Naive thymus-derived CD4-positive, alpha-beta T cell (primary cell): ENCODE results near the gene GRK5. TPM values are rescaled to one million over a fixed set of nuclear protein-coding genes. Genes with fewer than 3 reads are reported as not detected.

ENCODE experiments used
- ATAC-seq: fragments of 150-1000 bp; cut with Tn5 transposase; 2 replicates; pipeline ENCODE4 v1.10.0; 2021; ENCODE audit warnings: mild to moderate bottlenecking, moderate library complexity
- CTCF ChIA-PET: fragments of 350-600 bp; sonication (Branson Sonifier 250); formaldehyde crosslinking; loops from one replicate; lab custom pipeline; 2021; ENCODE audit warnings: antibody characterized with exemption; lab: Charles Lee
- POLR2A ChIA-PET: fragments of 350-600 bp; sonication (Branson Sonifier 250); formaldehyde crosslinking; loops from one replicate; lab custom pipeline; 2021; ENCODE audit warnings: antibody characterized with exemption, inconsistent platforms; lab: Charles Lee
- DNase-seq, 9 donors: peaks; one replicate each; pipeline versions ENCODE4 v3.0.0 to v3.0.0-alpha.2; 2020 to 2022; ENCODE audit warnings: mixed read lengths in 1 of 9
- H3K27ac ChIP-seq: one replicate; pipeline ENCODE4 v1.7.0; 2013; ENCODE audit warnings: mild to moderate bottlenecking, low read depth, low read length, moderate library complexity
- H3K27me3 ChIP-seq, 2 donors: one replicate each; pipeline ENCODE4 v1.7.0; 2013; ENCODE audit warnings: low read length in 2 of 2, mild to moderate bottlenecking in 2 of 2, moderate library complexity in 2 of 2; ENCODE audit not compliant: control insufficient read depth in 2 of 2, insufficient read depth in 2 of 2
- H3K36me3 ChIP-seq, 3 experiments: 1 replicate in 2 of 3; 2 replicates in 1 of 3; pipeline ENCODE4 v1.7.0; 2013; ENCODE audit warnings: low read length in 3 of 3, mild to moderate bottlenecking in 3 of 3, moderate library complexity in 1 of 3; ENCODE audit not compliant: insufficient read depth in 3 of 3, control insufficient read depth in 2 of 3
- H3K4me1 ChIP-seq, 2 donors: one replicate each; pipeline ENCODE4 v1.7.0; 2013; ENCODE audit warnings: low read length in 2 of 2, mild to moderate bottlenecking in 2 of 2, moderate library complexity in 1 of 2; ENCODE audit not compliant: control insufficient read depth in 2 of 2, insufficient read depth in 2 of 2
- H3K4me3 ChIP-seq: 2 replicates; pipeline ENCODE4 v1.7.0; 2013; ENCODE audit warnings: mild to moderate bottlenecking, low read length
- H3K9me3 ChIP-seq, 3 experiments: 1 replicate in 2 of 3; 2 replicates in 1 of 3; pipeline ENCODE4 v1.7.0; 2013; ENCODE audit warnings: low read length in 3 of 3; ENCODE audit not compliant: control insufficient read depth in 2 of 3
- H3K27ac Mint-ChIP-seq, 9 donors: one replicate each; pipeline ENCODE4 v1.8.0; 2020 to 2022; ENCODE audit warnings: mixed read lengths in 9 of 9, mild to moderate bottlenecking in 8 of 9, moderate library complexity in 5 of 9, inconsistent platforms in 2 of 9
- H3K27me3 Mint-ChIP-seq, 5 donors: one replicate each; pipeline ENCODE4 v1.8.0; 2021 to 2022; ENCODE audit warnings: mixed read lengths in 5 of 5, mild to moderate bottlenecking in 1 of 5
- H3K36me3 Mint-ChIP-seq, 5 donors: one replicate each; pipeline ENCODE4 v1.8.0; 2020 to 2022; ENCODE audit warnings: mixed read lengths in 5 of 5, mild to moderate bottlenecking in 3 of 5, inconsistent platforms in 1 of 5
- H3K4me1 Mint-ChIP-seq, 7 donors: one replicate each; pipeline ENCODE4 v1.8.0; 2020 to 2022; ENCODE audit warnings: mixed read lengths in 7 of 7, mild to moderate bottlenecking in 3 of 7, inconsistent platforms in 1 of 7
- H3K4me3 Mint-ChIP-seq, 10 donors: one replicate each; pipeline ENCODE4 v1.8.0; 2020 to 2022; ENCODE audit warnings: mild to moderate bottlenecking in 10 of 10, mixed read lengths in 10 of 10, moderate library complexity in 6 of 10, inconsistent platforms in 2 of 10
- H3K9me3 Mint-ChIP-seq, 11 donors: one replicate each; pipeline ENCODE4 v1.8.0; 2020 to 2022; ENCODE audit warnings: mixed read lengths in 11 of 11, mild to moderate bottlenecking in 4 of 11, inconsistent platforms in 1 of 11, moderate library complexity in 1 of 11
- intact Hi-C, 2 donors: fragments of 100-400 bp; cut with micrococcal nuclease; formaldehyde crosslinking; loops; one replicate each; pipeline ENCODE4 v1.15.1; 2023
- polyA plus RNA-seq, 2 donors: library from polyadenylated mRNA; unstranded; fragments of 300-500 nt; fragmentation: Illumina TruSeq; gene quantifications; one replicate each; pipeline ENCODE4 v1.2.3, GENCODE V29; 2021
- total RNA-seq, 6 experiments: library from RNA in 5 of 6; stranded (reverse) in 5 of 6; gene quantifications; 1 replicate in 5 of 6; 2 replicates in 1 of 6; pipeline ENCODE4 v1.2.3 and lab custom pipeline; 2021 to 2026

Gene GRK5
- total and polyA plus RNA-seq, 7 experiments from 2014 or later = 16.4 to 45.2 (median 30.3) TPM

- ATAC-seq (no peak), DNase-seq (no peak)
- no peak overlapping the region for H3K27ac Mint-ChIP-seq
- no peaks in the 10 kb centered on the region for H3K27me3 Mint-ChIP-seq
- peaks cover 4 to 23% (median 14%) of the 10 kb centered on the region in 7 donors for H3K4me1 Mint-ChIP-seq
- H3K4me3 ChIP-seq = no peak overlapping the region
- no peaks in the 10 kb centered on the region for H3K4me1 ChIP-seq
- ChIA-PET CTCF (no interaction called here), POLR2A (no interaction called here)
- peaks cover 0 to 43% (median 15%) of the 10 kb centered on the region in 11 donors for H3K9me3 Mint-ChIP-seq
- no peak overlapping the region for H3K27ac ChIP-seq
- no peaks in the 10 kb centered on the region for H3K27me3 ChIP-seq
- H3K36me3 Mint-ChIP-seq = peaks cover 11 to 62% (median 38%) of the 10 kb centered on the region in 5 donors
- no peak overlapping the region for H3K4me3 Mint-ChIP-seq
- H3K9me3 ChIP-seq = peaks cover 0 to 24% (median 8%) of the 10 kb centered on the region in 3 experiments
- intact Hi-C loops = no loop called here
- peaks cover 0 to 7% (median 0%) of the 10 kb centered on the region in 3 experiments for H3K36me3 ChIP-seq
Measured at GRCh38 chr10:119355930-119356329, 148.6 kb downstream of the GRK5 start.

GRCh38 chr10:119357412-119358151, 150.2 kb downstream of the GRK5 start:
- H3K9me3 Mint-ChIP-seq = peaks cover 0 to 26% (median 10%) of the 10 kb centered on the region in 11 donors

DNA sequence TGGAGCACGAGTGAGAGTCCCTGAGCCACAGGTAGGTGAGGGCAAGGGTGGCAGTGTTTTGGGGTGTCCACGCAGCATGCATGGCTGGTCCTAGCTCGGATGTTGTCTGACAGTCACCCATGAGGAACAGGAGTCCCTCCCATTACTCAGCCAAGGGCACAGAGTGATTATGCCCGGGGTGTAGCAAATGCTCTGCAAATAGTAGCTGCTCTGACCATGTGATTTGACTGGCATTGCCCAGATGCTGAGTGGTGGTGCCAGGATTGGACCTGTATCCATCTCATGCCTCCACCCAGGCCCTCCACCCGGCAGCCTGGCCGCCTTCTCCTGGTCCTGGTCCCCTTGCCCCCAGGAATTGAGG, 150.8 kb downstream of the GRK5 start:
- H3K9me3 Mint-ChIP-seq = peaks cover 0 to 21% (median 10%) of the 10 kb centered on the region in 11 donors
- H3K4me1 ChIP-seq = no peaks in the 10 kb centered on the region
- no peak overlapping the region for H3K4me3 Mint-ChIP-seq
- POLR2A ChIA-PET = no interaction called here
- no peaks in the 10 kb centered on the region for H3K36me3 ChIP-seq
- DNase-seq (no peak), ATAC-seq (no peak)
- peaks cover 0 to 41% (median 22%) of the 10 kb centered on the region in 5 donors for H3K36me3 Mint-ChIP-seq
- CTCF ChIA-PET = no interaction called here
- H3K27me3 Mint-ChIP-seq = no peaks in the 10 kb centered on the region
- H3K27me3 ChIP-seq = no peaks in the 10 kb centered on the region
- H3K4me3 ChIP-seq = no peak overlapping the region
- intact Hi-C loops = no loop called here
- H3K9me3 ChIP-seq = peaks cover 0 to 12% (median 8%) of the 10 kb centered on the region in 3 experiments
- no peak overlapping the region for H3K27ac ChIP-seq
- H3K27ac Mint-ChIP-seq = no peak overlapping the region
- peaks cover 9 to 29% (median 13%) of the 10 kb centered on the region in 7 donors for H3K4me1 Mint-ChIP-seq

More at GRCh38 chr10:119357412-119358151, 150.2 kb downstream of the GRK5 start:
- no peak overlapping the region for H3K27ac ChIP-seq
- no peaks in the 10 kb centered on the region for H3K27me3 Mint-ChIP-seq
- no peaks in the 10 kb centered on the region for H3K27me3 ChIP-seq
- no peak for ATAC-seq
- DNase-seq = no peak
- H3K9me3 ChIP-seq = peaks cover 0 to 12% (median 8%) of the 10 kb centered on the region in 3 experiments
- H3K36me3 Mint-ChIP-seq = peaks cover 4 to 45% (median 27%) of the 10 kb centered on the region in 5 donors
- no peak overlapping the region for H3K4me3 ChIP-seq
- no peak overlapping the region for H3K4me3 Mint-ChIP-seq
- ChIA-PET CTCF (interaction anchor here (0.6 kb wide), 1 partner anchor 165 kb away, joined by 3 read pairs; no protein-coding TSS in a partner anchor), POLR2A (no interaction called here)
- no peaks in the 10 kb centered on the region for H3K4me1 ChIP-seq
- peaks cover 0 to 2% (median 0%) of the 10 kb centered on the region in 3 experiments for H3K36me3 ChIP-seq
- H3K27ac Mint-ChIP-seq = peak overlapping the region in 1 of 9 donors; percentile 46
- H3K4me1 Mint-ChIP-seq = peaks cover 9 to 29% (median 14%) of the 10 kb centered on the region in 7 donors
- intact Hi-C loops = no loop called here

- Mint-ChIP-seq H3K4me1 (peaks cover 10 to 30% (median 13%) of the 10 kb centered on the region in 7 donors), H3K4me3 (peak overlapping the region in 1 of 10 donors; percentile 53), H3K36me3 (peaks cover 0 to 39% (median 21%) of the 10 kb centered on the region in 5 donors), H3K27me3 (no peaks in the 10 kb centered on the region), H3K27ac (no peak overlapping the region), H3K9me3 (peaks cover 0 to 20% (median 10%) of the 10 kb centered on the region in 11 donors)
- Histone ChIP-seq H3K27ac (no peak overlapping the region), H3K9me3 (peaks cover 0 to 12% (median 8%) of the 10 kb centered on the region in 3 experiments), H3K4me1 (no peaks in the 10 kb centered on the region), H3K27me3 (no peaks in the 10 kb centered on the region), H3K36me3 (no peaks in the 10 kb centered on the region), H3K4me3 (no peak overlapping the region)
- CTCF ChIA-PET = no interaction called here
- no peak for ATAC-seq
- intact Hi-C loops = no loop called here
- POLR2A ChIA-PET = no interaction called here
- no peak for DNase-seq
Measured at GRCh38 chr10:119358567-119358966, 151.2 kb downstream of the GRK5 start.

GRCh38 chr10:119359025-119359424, 151.7 kb downstream of the GRK5 start:
- H3K4me1 ChIP-seq = no peaks in the 10 kb centered on the region
- ChIA-PET CTCF (no interaction called here), POLR2A (no interaction called here)
- H3K27me3 ChIP-seq = no peaks in the 10 kb centered on the region
- DNase-seq (no peak), ATAC-seq (no peak)
- H3K4me1 Mint-ChIP-seq = peaks cover 11 to 33% (median 13%) of the 10 kb centered on the region in 7 donors
- no peaks in the 10 kb centered on the region for H3K36me3 ChIP-seq
- H3K36me3 Mint-ChIP-seq = peaks cover 0 to 39% (median 21%) of the 10 kb centered on the region in 5 donors
- peaks cover 0 to 12% (median 8%) of the 10 kb centered on the region in 3 experiments for H3K9me3 ChIP-seq
- no peaks in the 10 kb centered on the region for H3K27me3 Mint-ChIP-seq
- H3K9me3 Mint-ChIP-seq = peaks cover 0 to 20% (median 10%) of the 10 kb centered on the region in 11 donors
- intact Hi-C loops = no loop called here
- H3K27ac ChIP-seq = no peak overlapping the region
- peak overlapping the region in 1 of 10 donors; percentile 53 for H3K4me3 Mint-ChIP-seq
- H3K4me3 ChIP-seq = no peak overlapping the region
- H3K27ac Mint-ChIP-seq = no peak overlapping the region

DNA sequence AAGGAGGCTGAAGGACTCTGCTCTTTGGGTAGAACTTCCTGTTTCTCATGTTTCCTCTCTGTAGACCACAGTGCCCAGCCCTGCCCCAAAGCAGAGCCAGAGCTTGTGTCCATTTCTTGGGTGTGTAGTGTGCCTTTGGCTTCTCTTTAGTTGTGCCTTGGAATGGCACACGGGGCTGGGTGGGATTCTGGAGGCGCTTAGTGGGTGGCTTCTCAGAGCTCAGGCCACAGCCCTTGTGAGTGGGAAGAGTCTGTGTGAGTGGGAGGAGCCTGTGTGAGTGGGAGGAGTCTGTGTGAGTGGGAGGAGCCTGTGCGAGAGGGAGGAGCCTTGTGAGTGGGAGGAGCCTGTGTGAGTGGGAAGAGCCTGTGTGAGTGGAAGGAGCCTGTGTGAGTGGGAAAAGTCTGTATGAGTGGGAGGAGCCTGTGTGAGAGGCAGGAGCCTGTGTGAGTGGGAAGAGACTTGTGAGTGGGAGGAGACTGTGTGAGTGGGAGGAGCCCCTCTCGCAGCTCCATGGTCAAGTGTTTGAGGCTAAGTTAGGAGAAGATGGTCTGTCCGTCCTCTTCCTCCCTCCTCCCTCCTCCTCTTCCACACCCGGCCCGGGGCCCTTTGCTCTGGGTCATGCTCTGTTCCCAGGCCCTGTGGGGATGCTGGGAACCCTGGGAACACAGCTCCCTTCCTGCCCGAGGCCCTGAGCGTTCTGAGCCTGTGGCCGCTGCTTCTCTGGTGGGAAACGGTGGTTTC, 153.0 kb downstream of the GRK5 start:
- Mint-ChIP-seq H3K9me3 (peaks cover 0 to 13% (median 10%) of the 10 kb centered on the region in 11 donors), H3K36me3 (peaks cover 0 to 36% (median 26%) of the 10 kb centered on the region in 5 donors), H3K27me3 (no peaks in the 10 kb centered on the region), H3K4me3 (no peak overlapping the region), H3K4me1 (peaks cover 13 to 40% (median 18%) of the 10 kb centered on the region in 7 donors), H3K27ac (peak overlapping the region in 4 of 9 donors; percentile 17 to 88 (median 58))
- no peaks in the 10 kb centered on the region for H3K36me3 ChIP-seq
- peak; percentile 66 for ATAC-seq
- H3K27me3 ChIP-seq = no peaks in the 10 kb centered on the region
- no peak overlapping the region for H3K4me3 ChIP-seq
- peak in 3 of 9 donors; percentile 4 to 31 (median 14) for DNase-seq
- POLR2A ChIA-PET = no interaction called here
- intact Hi-C loops = no loop called here
- H3K9me3 ChIP-seq = peaks cover 0 to 12% (median 8%) of the 10 kb centered on the region in 3 experiments
- H3K27ac ChIP-seq = no peak overlapping the region
- CTCF ChIA-PET = no interaction called here
- H3K4me1 ChIP-seq = no peaks in the 10 kb centered on the region
